Activated T-cell treated with anti-CD3 and anti-CD28 coated beads, Interleukin-2, amount 50 U/mL, for 24 hours (primary cell): ENCODE results near the gene ZDHHC9.

Experiments used
- DNase-seq: peaks from one replicate; pipeline ENCODE4 v3.0.0-alpha.2; 2020
- H3K27ac Mint-ChIP-seq: 2 replicates; pipeline ENCODE4 v1.8.0; 2020; ENCODE audit warnings: mild to moderate bottlenecking, mixed read lengths
- H3K27me3 Mint-ChIP-seq: 2 replicates; pipeline ENCODE4 v1.8.0; 2020; ENCODE audit warnings: mixed read lengths
- H3K36me3 Mint-ChIP-seq: 2 replicates; pipeline ENCODE4 v1.8.0; 2020; ENCODE audit warnings: low read depth, mixed read lengths
- H3K4me1 Mint-ChIP-seq: 2 replicates; pipeline ENCODE4 v1.8.0; 2020; ENCODE audit warnings: low read depth, mixed read lengths
- H3K4me3 Mint-ChIP-seq: 2 replicates; pipeline ENCODE4 v1.8.0; 2020; ENCODE audit warnings: mild to moderate bottlenecking, moderate library complexity, mixed read lengths
- H3K9me3 Mint-ChIP-seq: 2 replicates; pipeline ENCODE4 v1.8.0; 2020; ENCODE audit warnings: mixed read lengths

ZDHHC9 gene

DNA sequence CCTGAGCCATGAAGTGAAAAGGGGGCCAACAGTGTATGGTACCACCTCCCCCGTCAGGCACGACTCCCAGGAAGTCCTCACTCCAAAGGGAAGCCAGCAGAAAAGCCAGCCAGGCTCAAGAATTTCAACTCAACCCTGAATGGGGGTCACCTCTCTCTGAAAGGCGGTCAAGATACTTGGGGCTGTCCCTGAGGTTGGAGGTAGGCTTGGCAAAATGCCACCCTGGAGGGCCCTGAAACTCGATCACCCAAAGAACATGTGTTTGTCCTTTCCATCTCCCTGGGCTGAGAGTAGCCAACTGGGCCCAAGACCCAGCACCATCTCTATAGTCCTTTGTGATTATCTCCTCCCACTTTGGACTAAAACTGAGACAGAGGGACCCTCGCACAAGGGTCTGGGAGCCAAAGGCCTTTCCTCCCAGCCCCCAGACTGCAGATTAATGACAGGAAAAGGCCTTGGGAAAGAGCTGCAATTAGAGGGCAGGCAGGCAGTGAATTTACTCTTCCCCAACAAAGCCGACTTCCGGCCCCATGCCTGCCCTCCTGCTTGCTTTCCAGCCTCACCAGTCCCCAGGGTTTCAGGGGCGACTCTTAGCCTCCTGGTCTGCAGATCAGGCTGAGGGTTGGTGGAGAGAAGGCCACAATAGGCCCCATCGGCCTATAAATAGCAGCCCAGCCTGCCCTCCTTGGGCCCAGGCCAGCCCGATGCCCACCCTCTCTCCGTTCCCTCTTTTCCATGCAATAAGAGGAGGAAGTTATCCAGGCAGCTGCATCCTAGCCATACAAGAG lies 58.3 kb downstream of the ZDHHC9 start:
- H3K27ac Mint-ChIP-seq, result peak overlapping the region; percentile 92
- peaks cover 62% of the 10 kb centered on the region for H3K4me1 Mint-ChIP-seq
- DNase-seq, result no peak
- peaks cover 87% of the 10 kb centered on the region for H3K36me3 Mint-ChIP-seq
- H3K4me3 Mint-ChIP-seq, result peak overlapping the region; percentile 65
- no peaks in the 10 kb centered on the region for H3K27me3 Mint-ChIP-seq
- H3K9me3 Mint-ChIP-seq, result no peaks in the 10 kb centered on the region

DNA sequence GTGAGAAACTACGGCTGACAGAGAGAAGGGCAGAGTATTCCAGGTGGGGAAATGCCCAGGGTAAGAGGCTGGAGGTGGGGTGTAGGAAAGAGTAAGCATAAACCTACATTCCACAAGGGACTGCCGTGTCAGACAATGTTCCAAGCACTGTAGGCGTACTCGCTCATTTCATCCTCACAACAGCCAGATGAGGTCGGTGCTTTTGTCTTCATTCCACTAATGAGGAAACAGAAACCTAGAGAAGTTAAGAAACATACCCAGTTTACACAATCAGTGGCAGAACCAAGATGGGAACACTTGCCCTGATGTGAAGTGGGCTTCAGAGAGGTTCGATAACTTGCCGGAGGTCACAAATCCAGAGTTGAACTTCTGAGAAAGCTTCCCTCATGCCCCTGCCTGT lies 59.3 kb downstream of the ZDHHC9 start:
- Mint-ChIP-seq H3K4me3 (peak overlapping the region; percentile 88), H3K36me3 (peaks cover 85% of the 10 kb centered on the region), H3K9me3 (no peaks in the 10 kb centered on the region), H3K4me1 (peaks cover 64% of the 10 kb centered on the region), H3K27ac (peak overlapping the region; percentile 89), H3K27me3 (no peaks in the 10 kb centered on the region)
- no peak for DNase-seq

DNA sequence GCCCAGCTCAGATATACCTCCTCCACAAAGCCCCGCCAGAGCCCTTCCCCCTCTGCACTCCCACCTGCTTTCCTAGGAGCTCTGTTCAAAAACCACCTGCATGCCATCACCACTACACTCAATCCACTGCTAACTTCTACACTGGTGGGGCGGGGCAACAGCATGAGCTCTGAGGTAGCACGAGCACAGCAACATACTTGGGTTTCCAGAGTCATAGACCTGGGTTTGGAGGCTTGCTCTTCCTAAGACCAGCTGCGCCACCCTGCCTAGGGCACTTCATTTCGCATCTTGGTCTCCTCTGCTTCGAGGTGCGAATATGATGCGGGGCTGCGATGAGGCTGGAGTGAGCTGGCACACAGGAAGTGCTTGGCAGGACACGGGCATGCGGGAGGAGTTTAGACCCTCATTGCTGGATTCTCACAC lies 60.4 kb downstream of the ZDHHC9 start:
- Mint-ChIP-seq H3K27ac (peak overlapping the region; percentile 89), H3K9me3 (no peaks in the 10 kb centered on the region), H3K4me3 (peak overlapping the region; percentile 88), H3K27me3 (no peaks in the 10 kb centered on the region), H3K36me3 (peaks cover 75% of the 10 kb centered on the region), H3K4me1 (peaks cover 71% of the 10 kb centered on the region)
- DNase-seq, result no peak

DNA sequence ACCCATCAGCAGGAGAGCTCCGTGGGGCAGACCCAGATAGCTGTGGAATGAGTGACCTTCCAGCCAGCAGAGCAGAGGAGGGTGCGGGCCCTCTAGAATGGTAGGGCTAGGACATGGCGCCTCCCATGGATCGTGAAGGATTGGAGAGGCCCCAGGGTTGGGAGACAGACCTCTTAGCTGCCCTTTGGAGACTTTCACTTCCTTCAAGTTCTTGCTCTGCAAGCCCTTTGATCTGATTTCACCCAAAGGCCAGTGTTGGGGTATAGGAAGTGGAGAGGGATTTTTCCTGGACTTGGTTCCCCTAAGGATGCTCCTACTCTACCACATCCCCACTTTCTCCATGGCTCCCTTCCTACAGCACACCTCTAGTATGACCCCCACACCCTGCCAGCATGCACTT lies 61.0 kb downstream of the ZDHHC9 start:
- peaks cover 71% of the 10 kb centered on the region for H3K36me3 Mint-ChIP-seq
- no peaks in the 10 kb centered on the region for H3K9me3 Mint-ChIP-seq
- H3K4me3 Mint-ChIP-seq, result peak overlapping the region; percentile 88
- DNase-seq, result no peak
- H3K27ac Mint-ChIP-seq, result peak overlapping the region; percentile 89
- H3K27me3 Mint-ChIP-seq, result no peaks in the 10 kb centered on the region
- H3K4me1 Mint-ChIP-seq, result peaks cover 77% of the 10 kb centered on the region

DNA sequence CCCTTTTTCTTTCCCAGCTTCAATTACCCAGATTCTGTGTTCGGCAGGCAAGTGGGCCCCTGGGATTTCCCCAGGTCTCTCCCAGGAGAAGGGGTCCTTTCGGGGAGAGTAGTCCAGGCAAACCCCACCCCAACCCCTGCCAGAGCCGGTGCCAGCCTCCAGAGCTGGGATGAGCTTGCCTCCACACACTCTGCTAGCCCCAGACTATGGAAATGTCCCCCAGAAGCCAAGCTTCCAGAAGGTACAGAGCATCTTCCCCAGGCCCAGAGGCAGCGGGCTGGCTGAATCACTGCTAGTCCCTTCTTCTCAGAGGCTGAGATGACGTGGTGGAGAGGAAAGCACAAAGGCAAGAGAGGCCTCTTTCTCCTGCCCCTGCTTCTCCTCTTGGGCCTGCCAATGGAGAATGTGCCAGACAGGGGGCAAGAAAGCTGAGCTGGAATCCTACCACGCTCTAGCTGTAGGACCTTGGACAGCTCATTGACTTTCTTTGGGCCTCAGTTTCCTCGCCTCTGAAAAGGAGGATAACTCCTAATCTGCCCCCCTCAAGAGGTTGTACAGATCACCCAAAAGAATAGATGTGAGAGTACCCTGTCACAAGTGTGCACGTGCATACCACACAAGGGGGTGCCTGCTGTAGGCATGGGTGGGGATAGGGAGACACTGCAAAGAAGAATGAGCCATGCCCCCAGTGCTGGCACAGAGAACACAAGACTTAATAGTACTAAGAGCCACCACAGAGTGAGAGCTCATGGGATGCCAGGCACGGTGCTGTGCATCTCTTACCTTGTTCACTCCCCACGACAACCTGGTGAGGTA lies 61.8 kb downstream of the ZDHHC9 start:
- DNase-seq, result no peak
- Mint-ChIP-seq H3K36me3 (peaks cover 64% of the 10 kb centered on the region), H3K4me3 (peak overlapping the region; percentile 88), H3K4me1 (peaks cover 77% of the 10 kb centered on the region), H3K9me3 (no peaks in the 10 kb centered on the region), H3K27ac (peak overlapping the region; percentile 89), H3K27me3 (no peaks in the 10 kb centered on the region)

DNA sequence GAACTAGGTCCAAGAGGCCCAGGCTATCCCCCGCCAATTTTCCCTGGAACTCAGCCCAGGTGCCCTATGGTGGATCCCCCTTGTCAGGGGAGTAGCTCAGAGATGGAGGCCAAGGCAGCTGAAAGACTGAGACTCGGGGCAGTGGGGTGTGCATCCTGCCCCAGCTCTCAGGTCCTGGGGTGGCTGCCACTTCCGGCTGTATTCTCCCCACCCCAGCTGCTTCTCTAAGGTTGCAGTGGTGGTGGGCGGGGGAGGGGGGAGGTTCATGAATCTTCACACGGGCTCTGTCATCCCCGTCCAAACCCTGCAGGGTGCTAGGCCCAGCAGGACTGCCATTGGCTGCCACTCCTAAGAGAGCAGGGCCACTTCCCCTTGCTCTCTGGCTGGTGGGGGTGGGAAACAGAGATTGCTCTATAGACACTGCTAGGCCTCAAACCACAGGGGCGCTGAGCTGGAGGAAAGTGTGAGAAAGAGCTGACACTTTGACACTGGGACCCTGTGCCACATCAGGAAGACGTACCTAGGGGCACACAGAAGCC lies 62.5 kb downstream of the ZDHHC9 start:
- Mint-ChIP-seq H3K4me3 (peak overlapping the region; percentile 88), H3K36me3 (peaks cover 59% of the 10 kb centered on the region), H3K4me1 (peaks cover 78% of the 10 kb centered on the region), H3K27me3 (no peaks in the 10 kb centered on the region), H3K27ac (peak overlapping the region; percentile 89), H3K9me3 (no peaks in the 10 kb centered on the region)
- peak; percentile 79 for DNase-seq

DNA sequence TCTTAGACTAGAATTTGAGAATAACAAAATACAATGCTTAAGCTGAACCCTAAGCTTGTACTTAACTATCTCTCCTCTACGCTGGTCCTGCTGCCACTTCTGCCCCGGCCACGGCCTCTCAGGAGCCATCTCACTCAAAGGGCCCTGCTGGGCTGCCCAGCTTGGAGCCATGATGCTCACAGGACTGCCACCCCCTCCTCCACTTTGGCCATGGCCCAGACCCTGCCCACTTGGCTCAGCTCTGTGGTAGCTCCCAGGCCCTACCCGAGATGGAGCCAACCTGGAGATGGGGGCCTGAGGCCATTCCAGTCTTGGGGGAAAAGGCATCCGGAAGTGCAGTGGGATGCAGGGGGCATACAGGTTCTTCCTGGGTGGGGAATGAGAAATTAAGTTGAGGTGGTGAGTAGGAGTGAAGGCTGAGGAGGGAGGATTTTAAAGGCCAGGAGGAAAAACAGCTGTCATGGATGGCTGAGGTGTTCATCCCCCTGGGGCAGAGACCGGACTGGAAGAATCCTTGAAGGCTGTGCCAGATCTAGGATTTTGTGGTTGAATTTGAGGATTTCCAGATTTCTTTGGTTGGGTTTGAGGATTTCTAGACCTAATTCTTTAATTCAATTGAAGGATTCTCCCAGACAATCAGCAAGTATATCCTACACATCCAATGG lies 63.1 kb downstream of the ZDHHC9 start:
- Mint-ChIP-seq H3K27ac (peak overlapping the region; percentile 89), H3K36me3 (peaks cover 53% of the 10 kb centered on the region), H3K9me3 (no peaks in the 10 kb centered on the region), H3K27me3 (no peaks in the 10 kb centered on the region), H3K4me1 (peaks cover 75% of the 10 kb centered on the region), H3K4me3 (peak overlapping the region; percentile 88)
- DNase-seq, result no peak

DNA sequence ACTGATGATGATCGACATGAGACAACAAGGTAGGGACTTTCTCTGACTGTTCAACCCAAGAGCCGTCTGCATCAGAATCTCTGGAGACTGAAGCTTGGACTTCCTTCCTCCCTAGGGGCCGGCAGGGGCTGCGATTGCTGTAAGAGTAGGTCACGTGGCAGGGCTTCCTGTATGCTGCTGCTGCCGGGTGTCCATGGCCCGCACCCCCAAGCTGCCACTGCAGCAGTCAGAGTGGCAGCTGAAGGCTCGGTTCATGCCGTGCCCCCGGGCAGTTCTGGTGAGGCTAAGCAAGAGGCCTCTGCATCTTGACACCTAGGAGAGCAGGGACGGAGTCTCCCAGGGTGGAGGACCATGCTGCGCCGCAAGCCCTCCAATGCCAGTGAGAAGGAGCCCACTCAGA lies 63.9 kb downstream of the ZDHHC9 start, which contains the start of gene SASH3:
Gene SASH3, plus strand, starts transcription at position 203 of the 400 bp plus-strand sequence. Its CDS starts 149 bp downstream, at position 352.
- DNase-seq, result peak; percentile 68
- Mint-ChIP-seq H3K36me3 (peaks cover 47% of the 10 kb centered on the region), H3K27me3 (no peaks in the 10 kb centered on the region), H3K27ac (peak within 1 kb of the TSS; percentile 89), H3K4me1 (peaks cover 76% of the 10 kb centered on the region), H3K4me3 (peak within 1 kb of the TSS; percentile 88), H3K9me3 (no peaks in the 10 kb centered on the region)

DNA sequence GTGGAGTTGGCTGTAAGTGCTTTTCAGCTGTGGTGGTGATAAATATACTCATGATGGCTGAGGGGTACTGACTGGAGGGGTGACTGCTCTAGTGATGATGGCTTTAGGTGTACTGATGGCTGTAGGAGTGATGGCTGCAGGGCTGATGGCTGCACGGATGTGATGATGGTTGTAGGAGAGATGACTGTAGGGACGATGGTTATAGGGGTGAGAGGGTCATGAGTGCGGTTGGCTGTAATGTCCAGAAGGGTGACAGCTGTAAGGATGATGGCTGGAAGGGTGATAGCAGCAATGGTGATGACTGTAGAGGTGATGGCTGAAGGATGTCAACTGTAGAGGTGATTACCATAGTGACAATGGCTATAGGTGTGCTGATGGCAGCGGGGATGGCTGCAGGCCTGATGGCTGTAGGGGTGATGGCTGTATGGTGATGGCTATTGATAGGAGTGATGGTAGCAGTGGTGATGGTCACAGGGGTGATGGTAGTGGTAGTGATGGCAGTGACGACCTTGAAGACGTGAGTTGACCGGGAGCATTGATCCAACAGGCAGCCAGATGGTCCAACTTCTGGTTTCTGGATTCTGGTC lies 64.5 kb downstream of the ZDHHC9 start:
- no peak for DNase-seq
- H3K4me1 Mint-ChIP-seq, result peaks cover 75% of the 10 kb centered on the region
- H3K27ac Mint-ChIP-seq, result peak overlapping the region; percentile 89
- H3K9me3 Mint-ChIP-seq, result no peaks in the 10 kb centered on the region
- peaks cover 42% of the 10 kb centered on the region for H3K36me3 Mint-ChIP-seq
- peak overlapping the region; percentile 88 for H3K4me3 Mint-ChIP-seq
- H3K27me3 Mint-ChIP-seq, result no peaks in the 10 kb centered on the region

DNA sequence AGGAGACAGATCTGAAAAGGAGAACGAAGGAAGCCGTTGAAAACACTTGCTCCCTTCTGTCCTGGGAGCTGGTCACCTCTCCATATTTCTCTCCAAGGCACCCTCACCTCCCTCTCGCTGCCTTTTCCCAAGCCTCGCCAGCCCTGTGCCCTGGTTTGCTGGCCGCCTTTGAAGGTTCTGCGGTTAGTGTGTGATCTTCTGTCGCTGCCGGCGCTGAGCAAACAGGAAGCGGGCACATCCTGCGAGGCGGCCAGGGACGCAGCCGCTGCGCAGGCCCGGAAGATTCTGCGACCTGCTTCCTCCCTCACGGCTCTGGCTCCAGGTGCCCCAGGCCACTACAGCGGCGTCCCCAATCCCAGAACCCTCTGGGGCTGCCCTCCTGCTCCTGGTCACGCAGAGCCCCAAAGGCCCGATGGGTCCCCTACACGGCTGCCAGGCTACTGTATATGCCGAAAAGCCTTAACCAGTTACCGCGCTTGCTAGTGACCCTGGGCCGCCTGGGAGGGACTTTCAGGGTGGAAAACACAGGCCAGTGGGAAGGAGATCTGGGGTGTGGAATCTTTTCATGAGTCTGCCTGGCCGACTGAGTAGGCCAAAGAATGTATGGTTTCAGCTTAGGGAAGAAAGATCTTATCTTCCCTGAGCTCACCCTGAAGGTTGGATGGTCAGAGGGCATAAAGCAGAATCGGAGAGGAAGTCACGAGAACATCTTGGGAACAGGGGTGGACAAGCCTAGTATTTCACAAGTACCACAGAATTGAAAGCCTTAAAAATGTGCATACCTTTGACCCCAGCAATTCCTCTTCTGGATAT lies 66.3 kb downstream of the ZDHHC9 start:
- peaks cover 24% of the 10 kb centered on the region for H3K36me3 Mint-ChIP-seq
- H3K9me3 Mint-ChIP-seq, result no peaks in the 10 kb centered on the region
- no peaks in the 10 kb centered on the region for H3K27me3 Mint-ChIP-seq
- DNase-seq, result peak; percentile 81
- peak overlapping the region; percentile 93 for H3K27ac Mint-ChIP-seq
- H3K4me1 Mint-ChIP-seq, result peaks cover 71% of the 10 kb centered on the region
- H3K4me3 Mint-ChIP-seq, result peak overlapping the region; percentile 75

DNA sequence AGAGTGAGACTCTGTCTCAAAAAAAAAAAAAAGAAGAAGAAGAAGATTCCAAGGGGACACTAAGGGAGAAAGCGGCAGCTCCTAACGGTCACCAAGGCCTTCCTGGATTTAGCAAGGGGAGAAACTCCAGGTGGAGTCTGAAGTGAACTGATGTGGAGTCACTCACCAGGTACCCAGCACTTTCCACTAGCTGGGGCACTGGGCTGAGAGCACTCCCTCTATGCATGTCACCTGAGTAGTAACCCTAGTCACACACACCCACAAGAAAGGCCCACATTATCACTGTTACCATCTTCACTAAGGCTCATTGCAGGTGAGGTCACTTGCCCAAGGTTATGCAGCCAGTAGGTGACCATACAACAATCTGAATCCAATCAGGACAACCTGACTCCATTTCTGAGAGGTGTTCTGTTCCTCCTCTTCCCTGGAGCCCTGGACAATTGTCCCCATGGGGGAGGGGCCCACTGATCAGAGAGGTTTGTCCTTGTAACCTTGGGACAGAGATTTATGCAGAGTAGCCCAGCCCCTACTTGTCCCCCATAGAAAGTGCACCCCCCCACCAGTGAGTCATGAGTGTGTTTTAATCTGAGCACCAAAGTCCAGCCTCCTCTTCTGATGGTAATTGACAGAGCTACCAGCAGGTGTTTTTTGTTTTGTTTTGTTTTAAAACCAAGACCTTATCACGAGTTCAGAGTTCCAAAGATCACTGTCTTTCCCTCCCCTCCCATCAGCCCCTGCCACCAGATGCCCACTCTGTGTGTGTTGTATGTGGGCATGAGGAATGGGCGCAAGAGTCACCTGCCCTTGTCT lies 69.8 kb downstream of the ZDHHC9 start:
- Mint-ChIP-seq H3K27ac (peak overlapping the region; percentile 88), H3K4me3 (no peak overlapping the region), H3K36me3 (no peaks in the 10 kb centered on the region), H3K27me3 (no peaks in the 10 kb centered on the region), H3K4me1 (peaks cover 80% of the 10 kb centered on the region), H3K9me3 (no peaks in the 10 kb centered on the region)
- no peak for DNase-seq

DNA sequence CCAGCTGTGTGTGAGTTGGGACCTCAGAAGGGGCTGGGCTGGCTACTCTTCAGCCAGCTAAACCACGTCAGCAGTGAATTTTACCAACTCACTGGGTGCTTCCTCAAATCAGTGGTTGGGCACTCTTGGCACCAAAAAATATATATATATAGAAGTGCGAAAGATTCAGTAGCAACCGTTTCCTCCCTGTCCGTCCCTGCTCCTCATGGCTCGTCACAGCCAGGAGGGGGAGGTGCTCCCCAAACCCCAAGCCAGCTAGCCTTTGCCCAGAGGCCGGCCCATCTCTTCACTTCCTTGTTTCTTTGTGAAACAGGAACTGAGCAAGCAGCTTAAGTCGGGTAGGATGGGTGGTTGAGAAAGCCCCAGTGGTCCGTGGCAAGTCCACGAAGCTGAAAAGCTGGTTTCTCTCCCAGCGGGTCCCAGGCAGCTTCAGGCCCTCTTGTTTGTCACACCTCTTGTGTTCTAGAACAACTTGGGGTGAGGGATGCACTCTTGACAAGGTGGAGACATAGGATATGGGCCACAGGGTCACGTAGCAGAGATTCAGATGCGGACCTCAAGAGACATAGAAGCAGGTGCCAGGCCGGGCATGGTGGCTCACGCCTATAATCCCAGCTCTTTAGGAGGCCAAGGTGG lies 70.8 kb downstream of the ZDHHC9 start:
- Mint-ChIP-seq H3K27ac (peak overlapping the region; percentile 88), H3K4me3 (peak overlapping the region; percentile 47), H3K9me3 (no peaks in the 10 kb centered on the region), H3K36me3 (no peaks in the 10 kb centered on the region), H3K4me1 (peaks cover 81% of the 10 kb centered on the region), H3K27me3 (no peaks in the 10 kb centered on the region)
- DNase-seq, result peak; percentile 62
